Hepatocyte (in vitro differentiated cells): Measurements from ENCODE around the gene SCUBE2.

Experiments
- EZH2 ChIP-seq: fragments of 200-600 bp; sonication (generic); IDR thresholded peaks from 2 replicates; pipeline ENCODE4 v1.6.1; 2016; ENCODE audit warnings: antibody characterized with exemption, mild to moderate bottlenecking, borderline replicate concordance
- EZH2phosphoT487 ChIP-seq: fragments of 200-600 bp; sonication (generic); IDR thresholded peaks from one replicate; pipeline ENCODE4 v1.6.1; 2018; ENCODE audit warnings: antibody characterized with exemption, mild to moderate bottlenecking, low read depth, moderate library complexity; ENCODE audit not compliant: unreplicated experiment, severe bottlenecking
- TF ChIP-seq, protein P1 (sequence below): fragments of 200-600 bp; sonication (generic); IDR thresholded peaks from 2 replicates; pipeline ENCODE4 v1.5.1; 2016; ENCODE audit warnings: antibody characterized with exemption, mild to moderate bottlenecking; ENCODE audit not compliant: poor library complexity

DNA sequence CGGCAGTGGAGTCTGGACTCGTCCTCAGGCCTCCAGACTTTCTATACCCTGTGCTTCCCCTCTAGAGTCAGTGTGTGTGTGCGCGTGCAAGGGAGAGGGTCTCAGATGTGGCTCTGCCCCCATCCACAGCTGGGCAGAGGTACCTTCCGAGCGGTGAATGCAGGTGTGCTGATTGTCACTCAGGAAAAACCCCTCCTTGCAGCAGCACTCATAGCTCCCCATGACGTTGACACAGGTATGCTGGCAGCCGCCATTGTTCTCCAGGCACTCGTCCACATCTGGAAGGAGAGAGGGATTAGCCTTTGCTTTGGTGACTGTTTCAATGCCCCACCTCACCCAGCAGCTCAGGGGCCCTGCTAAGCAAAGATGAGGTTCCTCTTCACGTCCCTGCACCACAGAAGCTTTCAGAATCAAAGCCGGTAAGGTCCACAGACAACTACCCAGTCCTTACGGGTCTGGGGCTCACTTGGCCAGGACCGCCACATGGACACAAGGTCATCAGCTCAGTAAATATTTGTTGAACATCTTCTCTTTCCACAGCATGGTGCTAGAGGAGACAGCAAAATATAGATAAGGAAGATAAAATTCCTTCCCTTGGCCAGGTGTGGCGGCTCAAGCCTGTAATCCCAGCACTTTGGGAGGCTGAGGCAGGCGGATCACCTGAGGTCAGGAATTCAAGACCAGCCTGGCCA, 16.9 kb downstream of the SCUBE2 start:
- TF ChIP-seq, protein P1, sequence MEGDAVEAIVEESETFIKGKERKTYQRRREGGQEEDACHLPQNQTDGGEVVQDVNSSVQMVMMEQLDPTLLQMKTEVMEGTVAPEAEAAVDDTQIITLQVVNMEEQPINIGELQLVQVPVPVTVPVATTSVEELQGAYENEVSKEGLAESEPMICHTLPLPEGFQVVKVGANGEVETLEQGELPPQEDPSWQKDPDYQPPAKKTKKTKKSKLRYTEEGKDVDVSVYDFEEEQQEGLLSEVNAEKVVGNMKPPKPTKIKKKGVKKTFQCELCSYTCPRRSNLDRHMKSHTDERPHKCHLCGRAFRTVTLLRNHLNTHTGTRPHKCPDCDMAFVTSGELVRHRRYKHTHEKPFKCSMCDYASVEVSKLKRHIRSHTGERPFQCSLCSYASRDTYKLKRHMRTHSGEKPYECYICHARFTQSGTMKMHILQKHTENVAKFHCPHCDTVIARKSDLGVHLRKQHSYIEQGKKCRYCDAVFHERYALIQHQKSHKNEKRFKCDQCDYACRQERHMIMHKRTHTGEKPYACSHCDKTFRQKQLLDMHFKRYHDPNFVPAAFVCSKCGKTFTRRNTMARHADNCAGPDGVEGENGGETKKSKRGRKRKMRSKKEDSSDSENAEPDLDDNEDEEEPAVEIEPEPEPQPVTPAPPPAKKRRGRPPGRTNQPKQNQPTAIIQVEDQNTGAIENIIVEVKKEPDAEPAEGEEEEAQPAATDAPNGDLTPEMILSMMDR, result no peak
- TF ChIP-seq EZH2phosphoT487 (no peak), EZH2 (no peak)
